ENCODE data around the gene TRMT1.

Gene TRMT1

GRCh38 chr19:13070425-13071140 is 46.0 kb downstream of the TRMT1 start:
- no peak for FAIRE-seq
- no peak for TF ChIP-seq CTCF (IDR thresholded peaks at IDR 0.05; ENCODE audit: insufficient read depth, missing control alignments)
- DNase-seq (ENCODE audit: insufficient read length, low spot score): no peak

- no peak for DNase-seq (ENCODE audit: insufficient read length, low spot score)
- TF ChIP-seq CTCF (IDR thresholded peaks at IDR 0.05; ENCODE audit: insufficient read depth, missing control alignments): no peak
- FAIRE-seq: no peak
Measured at GRCh38 chr19:13069415-13070359, 46.9 kb downstream of the TRMT1 start.

GRCh38 chr19:13068085-13068846 is 48.3 kb downstream of the TRMT1 start:
- no peak for TF ChIP-seq CTCF (IDR thresholded peaks at IDR 0.05; ENCODE audit: insufficient read depth, missing control alignments)
- no peak for DNase-seq (ENCODE audit: insufficient read length, low spot score)
- no peak for FAIRE-seq

- TF ChIP-seq CTCF (IDR thresholded peaks at IDR 0.05; ENCODE audit: insufficient read depth, missing control alignments): no peak
- DNase-seq (ENCODE audit: insufficient read length, low spot score): no peak
- FAIRE-seq: no peak
Measured at GRCh38 chr19:13066933-13067807, 49.4 kb downstream of the TRMT1 start.

- TF ChIP-seq CTCF (IDR thresholded peaks at IDR 0.05; ENCODE audit: insufficient read depth, missing control alignments): no peak
- FAIRE-seq (no peak), DNase-seq (ENCODE audit: insufficient read length, low spot score) (no peak)
Measured at GRCh38 chr19:13066226-13066625, 50.3 kb downstream of the TRMT1 start.

GRCh38 chr19:13064092-13064489 is 52.4 kb downstream of the TRMT1 start:
- DNase-seq (ENCODE audit: insufficient read length, low spot score) (no peak), FAIRE-seq (no peak)
- no peak for TF ChIP-seq CTCF (IDR thresholded peaks at IDR 0.05; ENCODE audit: insufficient read depth, missing control alignments)
